ENCODE results near the gene GK2. TPM values are rescaled to one million over a fixed set of nuclear protein-coding genes. Genes with fewer than 3 reads are reported as not detected.

GK2 gene
- total and polyA plus RNA-seq, 2 experiments from 2014 or later = not detected

DNA sequence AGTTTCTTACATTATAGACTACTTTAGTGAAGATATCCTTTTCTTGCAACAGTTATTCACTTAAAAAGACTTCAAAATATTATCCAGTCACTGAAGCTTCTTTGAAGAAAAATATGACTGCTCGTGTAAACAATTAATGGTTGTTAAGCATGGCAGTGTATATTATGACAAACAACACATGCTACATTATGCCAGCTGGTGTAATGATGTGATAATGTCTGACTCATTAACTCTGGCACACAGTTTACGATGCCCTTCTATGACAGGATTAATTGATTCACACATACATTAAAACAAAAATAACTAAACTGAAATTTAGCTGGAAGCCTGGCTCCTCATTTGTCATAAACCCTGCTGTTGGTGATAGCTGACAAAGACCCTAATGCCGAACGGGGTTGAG lies 22.4 kb downstream of the GK2 start:
- TF ChIP-seq EZH2 (IDR thresholded peaks at IDR 0.05; ENCODE audit: borderline replicate concordance) = no peak
- TF ChIP-seq, protein P1, sequence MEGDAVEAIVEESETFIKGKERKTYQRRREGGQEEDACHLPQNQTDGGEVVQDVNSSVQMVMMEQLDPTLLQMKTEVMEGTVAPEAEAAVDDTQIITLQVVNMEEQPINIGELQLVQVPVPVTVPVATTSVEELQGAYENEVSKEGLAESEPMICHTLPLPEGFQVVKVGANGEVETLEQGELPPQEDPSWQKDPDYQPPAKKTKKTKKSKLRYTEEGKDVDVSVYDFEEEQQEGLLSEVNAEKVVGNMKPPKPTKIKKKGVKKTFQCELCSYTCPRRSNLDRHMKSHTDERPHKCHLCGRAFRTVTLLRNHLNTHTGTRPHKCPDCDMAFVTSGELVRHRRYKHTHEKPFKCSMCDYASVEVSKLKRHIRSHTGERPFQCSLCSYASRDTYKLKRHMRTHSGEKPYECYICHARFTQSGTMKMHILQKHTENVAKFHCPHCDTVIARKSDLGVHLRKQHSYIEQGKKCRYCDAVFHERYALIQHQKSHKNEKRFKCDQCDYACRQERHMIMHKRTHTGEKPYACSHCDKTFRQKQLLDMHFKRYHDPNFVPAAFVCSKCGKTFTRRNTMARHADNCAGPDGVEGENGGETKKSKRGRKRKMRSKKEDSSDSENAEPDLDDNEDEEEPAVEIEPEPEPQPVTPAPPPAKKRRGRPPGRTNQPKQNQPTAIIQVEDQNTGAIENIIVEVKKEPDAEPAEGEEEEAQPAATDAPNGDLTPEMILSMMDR (IDR thresholded peaks at IDR 0.05; ENCODE audit: poor library complexity) = no peak
- H3K9me3 ChIP-seq (ENCODE audit: low read depth) = no peaks in the 10 kb centered on the region
- no peak for DNase-seq (ENCODE audit: low spot score)

DNA sequence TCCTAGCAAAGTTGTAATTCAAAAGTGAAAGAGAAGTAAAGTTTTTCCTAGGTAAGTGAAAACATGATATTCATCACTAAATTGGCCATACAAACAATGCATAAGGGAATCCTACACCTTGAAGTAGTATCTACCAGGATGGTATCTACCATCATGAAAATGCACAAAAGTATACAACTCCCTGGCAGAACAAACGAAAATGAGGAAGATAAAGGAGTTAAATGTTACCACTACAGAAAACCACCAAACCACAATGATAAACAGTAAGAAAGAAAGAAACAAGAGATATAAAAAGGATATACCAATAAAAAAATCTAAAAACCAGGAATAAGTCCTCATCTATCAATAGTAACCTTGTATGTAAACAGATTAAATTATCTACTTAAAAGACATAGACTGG lies 26.9 kb downstream of the GK2 start:
- Histone ChIP-seq H3K9me3 (ENCODE audit: low read depth) (no peaks in the 10 kb centered on the region), H3K4me1 (ENCODE audit: insufficient read depth) (no peaks in the 10 kb centered on the region), H3K4me3 (no peak overlapping the region), H3K9me2 (replicated peaks; ENCODE audit: insufficient read depth) (no peaks in the 10 kb centered on the region), H3K27ac (no peak overlapping the region), H2AFZ (no peak overlapping the region), H3K36me3 (replicated peaks; ENCODE audit: insufficient read depth, low read depth) (no peaks in the 10 kb centered on the region), H3K27me3 (no peaks in the 10 kb centered on the region), H4K20me1 (ENCODE audit: insufficient read depth, poor library complexity, severe bottlenecking) (no peaks in the 10 kb centered on the region), H3K79me2 (no peaks in the 10 kb centered on the region), H3K4me2 (no peak overlapping the region)
- DNase-seq (ENCODE audit: low spot score) = no peak
- no peak for TF ChIP-seq EZH2 (IDR thresholded peaks at IDR 0.05; ENCODE audit: borderline replicate concordance)
- no peak for TF ChIP-seq EZH2phosphoT487 (IDR thresholded peaks at IDR 0.05; ENCODE audit: low read depth, severe bottlenecking, unreplicated experiment)
- TF ChIP-seq, protein P1 (IDR thresholded peaks at IDR 0.05; ENCODE audit: poor library complexity) = no peak
- WGBS (ENCODE audit: low lambda C conversion rate, missing lambda C conversion rate) = 68% methylated on average over 1 of the region's 1 CpG

More for the DNA sequence above, 22.4 kb downstream of the GK2 start:
- Histone ChIP-seq H3K79me2 (no peaks in the 10 kb centered on the region), H4K20me1 (ENCODE audit: insufficient read depth, poor library complexity, severe bottlenecking) (no peaks in the 10 kb centered on the region), H3K4me1 (ENCODE audit: insufficient read depth) (no peaks in the 10 kb centered on the region), H3K4me3 (no peak overlapping the region), H3K4me2 (no peak overlapping the region), H3K9me2 (replicated peaks; ENCODE audit: insufficient read depth) (no peaks in the 10 kb centered on the region), H3K36me3 (replicated peaks; ENCODE audit: insufficient read depth, low read depth) (no peaks in the 10 kb centered on the region), H2AFZ (no peak overlapping the region), H3K27ac (no peak overlapping the region), H3K27me3 (no peaks in the 10 kb centered on the region)
- WGBS (ENCODE audit: low lambda C conversion rate, missing lambda C conversion rate) = 74% methylated on average over 4 of the region's 4 CpGs

DNA sequence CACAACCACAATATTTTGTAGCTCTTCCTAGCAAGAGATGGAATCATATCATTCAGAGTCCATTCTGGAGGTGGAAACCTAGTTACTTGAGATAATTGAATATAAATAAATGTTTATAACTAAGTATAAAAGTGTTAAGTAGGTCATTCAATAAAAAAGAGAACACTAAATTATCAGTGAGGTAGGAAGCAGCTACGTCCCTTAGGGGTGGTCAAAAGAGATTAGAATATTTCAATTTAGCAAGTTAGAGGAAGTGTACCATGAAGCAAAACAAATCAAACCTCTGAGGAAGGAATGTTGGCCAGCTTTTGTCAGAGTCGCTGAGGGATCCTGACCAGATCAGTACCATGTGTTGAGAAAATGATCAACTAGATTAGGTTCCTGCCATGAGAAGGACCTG lies 38.0 kb downstream of the GK2 start:
- no peaks in the 10 kb centered on the region for H3K36me3 ChIP-seq (replicated peaks; ENCODE audit: insufficient read depth, low read depth)
- H4K20me1 ChIP-seq (ENCODE audit: insufficient read depth, poor library complexity, severe bottlenecking) = no peaks in the 10 kb centered on the region
- no peak overlapping the region for H3K4me3 ChIP-seq
- 88% methylated on average over 2 of the region's 2 CpGs for WGBS (ENCODE audit: low lambda C conversion rate, missing lambda C conversion rate)
- H3K79me2 ChIP-seq = no peaks in the 10 kb centered on the region
- no peak for DNase-seq (ENCODE audit: low spot score)
- H3K9me3 ChIP-seq (ENCODE audit: low read depth) = no peaks in the 10 kb centered on the region
- H3K9me2 ChIP-seq (replicated peaks; ENCODE audit: insufficient read depth) = no peaks in the 10 kb centered on the region
- H3K27ac ChIP-seq = no peak overlapping the region
- H3K27me3 ChIP-seq = no peaks in the 10 kb centered on the region
- no peak overlapping the region for H2AFZ ChIP-seq
- TF ChIP-seq EZH2phosphoT487 (IDR thresholded peaks at IDR 0.05; ENCODE audit: low read depth, severe bottlenecking, unreplicated experiment) (no peak), EZH2 (IDR thresholded peaks at IDR 0.05; ENCODE audit: borderline replicate concordance) (no peak)
- TF ChIP-seq, protein P1 (IDR thresholded peaks at IDR 0.05; ENCODE audit: poor library complexity) = no peak
- no peaks in the 10 kb centered on the region for H3K4me1 ChIP-seq (ENCODE audit: insufficient read depth)
- H3K4me2 ChIP-seq = no peak overlapping the region

DNA sequence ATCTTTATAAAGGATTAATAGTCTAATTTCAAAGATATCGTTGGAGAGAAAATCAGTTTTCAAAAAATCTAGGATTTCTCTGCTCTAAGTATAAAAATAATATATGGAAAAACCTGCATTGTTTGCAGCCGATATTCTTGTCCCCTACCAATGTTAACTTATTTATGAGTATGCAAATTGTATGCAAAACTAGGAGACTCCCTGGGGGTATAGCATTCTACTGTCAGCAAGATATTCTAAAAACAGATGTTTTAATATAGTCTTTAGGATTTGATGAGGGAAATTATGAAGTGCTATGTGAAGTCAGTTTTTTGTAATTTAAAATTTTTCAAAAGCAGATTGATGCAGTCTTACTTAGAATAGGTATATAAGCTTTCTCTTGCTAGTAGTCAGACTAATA lies 40.9 kb downstream of the GK2 start:
- Histone ChIP-seq H3K4me1 (ENCODE audit: insufficient read depth) (no peaks in the 10 kb centered on the region), H3K9me2 (replicated peaks; ENCODE audit: insufficient read depth) (no peaks in the 10 kb centered on the region), H3K9me3 (ENCODE audit: low read depth) (no peaks in the 10 kb centered on the region), H2AFZ (no peak overlapping the region), H4K20me1 (ENCODE audit: insufficient read depth, poor library complexity, severe bottlenecking) (no peaks in the 10 kb centered on the region), H3K4me2 (no peak overlapping the region), H3K27ac (no peak overlapping the region), H3K36me3 (replicated peaks; ENCODE audit: insufficient read depth, low read depth) (no peaks in the 10 kb centered on the region), H3K4me3 (no peak overlapping the region), H3K27me3 (no peaks in the 10 kb centered on the region), H3K79me2 (no peaks in the 10 kb centered on the region)
- TF ChIP-seq EZH2 (IDR thresholded peaks at IDR 0.05; ENCODE audit: borderline replicate concordance) (no peak), EZH2phosphoT487 (IDR thresholded peaks at IDR 0.05; ENCODE audit: low read depth, severe bottlenecking, unreplicated experiment) (no peak)
- TF ChIP-seq, protein P1 (IDR thresholded peaks at IDR 0.05; ENCODE audit: poor library complexity) = no peak
- WGBS (ENCODE audit: low lambda C conversion rate, missing lambda C conversion rate) = 96% methylated on average over 2 of the region's 2 CpGs
- no peak for DNase-seq (ENCODE audit: low spot score)

All from hepatocyte (in vitro differentiated cells).